SH-SY5Y (cell line): ENCODE data around the gene ERGIC1.

Experiments
- GATA2 ChIP-seq: IDR thresholded peaks from 2 replicates; pipeline ENCODE4 v1.6.1; 2011; ENCODE audit warnings: mild to moderate bottlenecking, low read depth, low read length
- GATA3 ChIP-seq: IDR thresholded peaks from 2 replicates; pipeline ENCODE4 v1.6.1; 2011; ENCODE audit warnings: low read depth, mild to moderate bottlenecking, low read length, moderate library complexity

DNA sequence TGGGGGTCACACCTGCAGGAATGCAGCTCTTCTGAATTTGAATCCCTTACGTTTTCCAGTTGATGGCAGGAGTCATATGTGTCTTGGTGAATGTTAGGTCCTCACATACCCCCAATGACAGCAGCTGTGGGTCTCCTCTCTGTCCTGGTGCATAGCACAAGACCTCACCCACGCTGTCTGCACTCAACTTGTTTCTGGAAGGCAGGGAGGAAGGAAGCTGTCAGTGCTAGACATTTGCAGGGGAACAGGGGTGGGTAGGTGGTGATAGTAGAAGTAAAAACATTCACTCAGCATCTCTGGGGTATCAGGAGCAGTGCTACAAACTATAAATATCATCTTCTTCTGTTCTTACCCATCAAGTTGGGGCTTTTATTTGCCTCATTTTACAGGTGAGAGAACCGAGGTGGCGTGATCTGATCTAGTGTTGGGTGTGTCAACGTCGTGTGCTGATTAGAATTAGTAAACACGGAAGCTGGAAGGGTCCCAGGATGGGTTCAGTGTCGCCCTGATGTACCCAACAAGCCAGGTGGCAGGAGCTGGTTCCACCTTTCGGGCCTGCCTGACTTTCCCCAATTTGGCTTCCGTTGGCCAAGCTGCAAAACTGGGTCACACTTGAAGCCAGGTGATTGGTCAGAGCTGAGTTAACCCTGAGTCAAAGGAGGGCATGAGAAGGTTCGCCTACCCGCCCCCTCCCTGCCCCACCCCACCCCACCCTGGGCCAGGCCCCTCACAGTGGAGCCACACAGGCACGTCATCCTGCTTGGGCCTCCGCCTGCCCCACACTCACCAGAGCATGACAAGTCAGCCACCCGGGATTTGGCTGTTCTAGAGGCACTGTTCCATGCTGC is 15.8 kb downstream of the ERGIC1 start:
- TF ChIP-seq GATA2 (no peak), GATA3 (no peak)
